Parathyroid adenoma (tissue), 2 donors: ENCODE results near the gene PITX1.

Experiments
- H2AFZ ChIP-seq: fragments of 300-600 bp; sonication (generic); one replicate; pipeline ENCODE4 v1.7.0; 2017; ENCODE audit warnings: antibody characterized with exemption, mild to moderate bottlenecking
- H3K27ac ChIP-seq: fragments of 300-600 bp; sonication (generic); one replicate; pipeline ENCODE4 v1.7.0; 2017
- H3K27me3 ChIP-seq: fragments of 300-600 bp; sonication (generic); one replicate; pipeline ENCODE4 v1.7.0; 2017; ENCODE audit warnings: low read length; ENCODE audit not compliant: control insufficient read depth, insufficient read depth
- H3K36me3 ChIP-seq: fragments of 300-600 bp; sonication (generic); one replicate; pipeline ENCODE4 v1.7.0; 2017; ENCODE audit warnings: low read length; ENCODE audit not compliant: control insufficient read depth, insufficient read depth
- H3K4me1 ChIP-seq: fragments of 300-600 bp; sonication (generic); one replicate; pipeline ENCODE4 v1.7.0; 2017; ENCODE audit warnings: control low read depth
- H3K4me2 ChIP-seq: fragments of 300-600 bp; sonication (generic); one replicate; pipeline ENCODE4 v1.7.0; 2017; ENCODE audit warnings: low read length
- H3K4me3 ChIP-seq: fragments of 300-600 bp; sonication (generic); one replicate; pipeline ENCODE4 v1.7.0; 2017; ENCODE audit warnings: low read depth, low read length
- H3K79me2 ChIP-seq: fragments of 300-600 bp; sonication (generic); one replicate; pipeline ENCODE4 v1.7.0; 2017; ENCODE audit warnings: control low read depth
- H3K9ac ChIP-seq: fragments of 300-600 bp; sonication (generic); one replicate; pipeline ENCODE4 v1.7.0; 2017; ENCODE audit warnings: mild to moderate bottlenecking
- H3K9me3 ChIP-seq: fragments of 300-600 bp; sonication (generic); one replicate; pipeline ENCODE4 v1.7.0; 2017; ENCODE audit warnings: low read length; ENCODE audit not compliant: control insufficient read depth
- TF ChIP-seq, protein P1 (sequence below): fragments of 300-600 bp; sonication (generic); IDR thresholded peaks from one replicate; pipeline ENCODE4 v1.7.0; 2017; ENCODE audit warnings: antibody characterized with exemption, mild to moderate bottlenecking
- donor health status: primary hyperparathyroidism.

Gene PITX1

DNA sequence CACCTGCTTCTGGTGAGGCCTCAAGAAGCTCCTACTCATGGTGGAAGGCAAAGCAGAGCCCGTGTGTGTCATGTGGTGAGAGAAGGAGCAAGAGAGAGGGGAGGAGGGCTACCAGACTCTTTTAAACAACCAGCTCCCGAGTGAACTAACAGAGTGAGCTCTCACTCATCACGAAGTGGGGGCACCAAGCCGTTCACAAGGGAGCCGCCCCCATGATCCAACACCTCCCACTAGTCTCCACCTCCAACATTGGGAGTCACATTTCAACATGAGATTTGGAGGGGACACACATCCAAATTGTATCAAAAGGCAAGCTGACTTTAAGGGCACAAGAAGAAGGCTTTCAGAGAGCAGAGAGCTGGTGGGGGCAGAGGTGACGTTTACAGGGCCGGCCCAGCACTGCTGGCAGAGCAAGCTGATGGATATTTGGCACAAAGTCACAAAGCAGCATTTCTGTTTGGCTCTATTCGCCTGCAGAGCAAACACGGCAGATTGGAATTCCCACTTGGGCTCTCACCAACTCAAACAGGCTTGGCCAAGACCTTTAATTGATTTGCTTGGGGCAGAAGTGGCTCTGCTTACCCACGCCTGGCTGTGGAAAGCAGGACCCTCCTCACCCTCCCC, 20.0 kb downstream of the PITX1 start:
- H3K9ac ChIP-seq, result no peak overlapping the region
- H3K79me2 ChIP-seq, result no peaks in the 10 kb centered on the region
- H3K4me1 ChIP-seq, result no peaks in the 10 kb centered on the region
- no peak overlapping the region for H3K4me2 ChIP-seq
- H2AFZ ChIP-seq, result no peak overlapping the region
- no peak overlapping the region for H3K4me3 ChIP-seq
- H3K27me3 ChIP-seq, result no peaks in the 10 kb centered on the region
- H3K27ac ChIP-seq, result no peak overlapping the region
- TF ChIP-seq, protein P1, sequence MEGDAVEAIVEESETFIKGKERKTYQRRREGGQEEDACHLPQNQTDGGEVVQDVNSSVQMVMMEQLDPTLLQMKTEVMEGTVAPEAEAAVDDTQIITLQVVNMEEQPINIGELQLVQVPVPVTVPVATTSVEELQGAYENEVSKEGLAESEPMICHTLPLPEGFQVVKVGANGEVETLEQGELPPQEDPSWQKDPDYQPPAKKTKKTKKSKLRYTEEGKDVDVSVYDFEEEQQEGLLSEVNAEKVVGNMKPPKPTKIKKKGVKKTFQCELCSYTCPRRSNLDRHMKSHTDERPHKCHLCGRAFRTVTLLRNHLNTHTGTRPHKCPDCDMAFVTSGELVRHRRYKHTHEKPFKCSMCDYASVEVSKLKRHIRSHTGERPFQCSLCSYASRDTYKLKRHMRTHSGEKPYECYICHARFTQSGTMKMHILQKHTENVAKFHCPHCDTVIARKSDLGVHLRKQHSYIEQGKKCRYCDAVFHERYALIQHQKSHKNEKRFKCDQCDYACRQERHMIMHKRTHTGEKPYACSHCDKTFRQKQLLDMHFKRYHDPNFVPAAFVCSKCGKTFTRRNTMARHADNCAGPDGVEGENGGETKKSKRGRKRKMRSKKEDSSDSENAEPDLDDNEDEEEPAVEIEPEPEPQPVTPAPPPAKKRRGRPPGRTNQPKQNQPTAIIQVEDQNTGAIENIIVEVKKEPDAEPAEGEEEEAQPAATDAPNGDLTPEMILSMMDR, result no peak
- no peaks in the 10 kb centered on the region for H3K36me3 ChIP-seq
- H3K9me3 ChIP-seq, result no peaks in the 10 kb centered on the region

GRCh38 chr5:135013445-135013844, 20.6 kb downstream of the PITX1 start:
- Histone ChIP-seq H2AFZ (no peak overlapping the region), H3K36me3 (no peaks in the 10 kb centered on the region), H3K4me1 (no peaks in the 10 kb centered on the region), H3K4me3 (no peak overlapping the region), H3K4me2 (no peak overlapping the region), H3K9ac (no peak overlapping the region), H3K9me3 (no peaks in the 10 kb centered on the region), H3K27ac (no peak overlapping the region), H3K27me3 (no peaks in the 10 kb centered on the region), H3K79me2 (no peaks in the 10 kb centered on the region)
- TF ChIP-seq, protein P1, result no peak

- no peak overlapping the region for H3K4me3 ChIP-seq
- H3K4me2 ChIP-seq, result no peak overlapping the region
- H3K27me3 ChIP-seq, result no peaks in the 10 kb centered on the region
- H3K9ac ChIP-seq, result no peak overlapping the region
- TF ChIP-seq, protein P1, result no peak
- H3K36me3 ChIP-seq, result no peaks in the 10 kb centered on the region
- H3K4me1 ChIP-seq, result no peaks in the 10 kb centered on the region
- H3K27ac ChIP-seq, result no peak overlapping the region
- H3K9me3 ChIP-seq, result no peaks in the 10 kb centered on the region
- no peak overlapping the region for H2AFZ ChIP-seq
- no peaks in the 10 kb centered on the region for H3K79me2 ChIP-seq
Observed at GRCh38 chr5:135012951-135013391, 21.1 kb downstream of the PITX1 start.

DNA sequence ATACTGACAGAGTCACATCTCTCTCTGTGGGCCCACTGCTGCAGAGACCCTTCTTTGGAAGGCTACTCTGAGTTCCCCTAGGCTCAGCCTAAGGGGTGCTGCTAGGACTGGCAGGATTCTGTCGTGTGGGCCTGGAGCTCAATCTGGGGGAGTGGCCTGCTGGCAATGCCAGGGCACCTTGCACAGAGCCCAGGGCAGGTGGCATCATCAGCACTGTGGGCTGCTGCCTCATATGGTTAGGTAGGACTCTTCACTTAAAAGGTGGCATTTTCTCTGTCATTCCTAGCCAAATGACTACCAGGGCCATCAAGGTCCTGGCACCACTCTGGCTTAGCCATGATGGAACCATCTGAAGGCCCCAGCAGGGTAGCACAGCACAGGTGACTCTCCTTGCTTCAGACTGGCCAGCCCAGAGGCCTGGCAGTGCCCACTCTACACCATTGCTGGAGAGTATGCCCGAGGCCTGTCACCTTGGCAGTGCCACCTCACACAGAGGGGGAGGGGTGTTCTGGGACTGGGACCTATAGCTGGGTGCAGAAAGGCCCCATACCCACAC, 21.9 kb downstream of the PITX1 start:
- Histone ChIP-seq H3K27ac (no peak overlapping the region), H3K4me3 (no peak overlapping the region), H3K79me2 (no peaks in the 10 kb centered on the region), H3K9ac (no peak overlapping the region), H3K4me1 (no peaks in the 10 kb centered on the region), H3K4me2 (no peak overlapping the region), H2AFZ (no peak overlapping the region), H3K36me3 (no peaks in the 10 kb centered on the region), H3K27me3 (no peaks in the 10 kb centered on the region), H3K9me3 (no peaks in the 10 kb centered on the region)
- TF ChIP-seq, protein P1, result no peak
